GM12878 (cell line): Measurements from ENCODE around the gene PIGV. TPM values are rescaled to one million over a fixed set of nuclear protein-coding genes. Genes with fewer than 3 reads are reported as not detected.

ENCODE experiments used
- ATAC-seq: fragments of 200-7000 bp; cut with Tn5 transposase; 3 replicates; pipeline ENCODE4 v1.9.1; 2020; ENCODE audit warnings: mild to moderate bottlenecking, moderate library complexity
- BruUV-seq: library from RNA; stranded (reverse); fragments of 400-500 nt; replicated peaks from 2 replicates; lab custom pipeline; 2021; lab: Mats Ljungman, UMichigan
- CTCF ChIA-PET: fragments of 300-600 bp; sonication (Branson Sonifier 250); formaldehyde crosslinking; extraction: SDS; loops from one replicate; lab custom pipeline; 2021; ENCODE audit warnings: inconsistent platforms; lab: Yijun Ruan, JAX
- POLR2A ChIA-PET: fragments of 350-600 bp; formaldehyde crosslinking; extraction: SDS; loops from one replicate; lab custom pipeline; 2021; ENCODE audit warnings: inconsistent platforms; lab: Charles Lee
- RAD21 ChIA-PET: fragments of 300-600 bp; sonication (Branson Sonifier 250); formaldehyde crosslinking; loops from one replicate; lab custom pipeline; 2023; ENCODE audit warnings: antibody characterized with exemption; ENCODE audit not compliant: unreplicated experiment; lab: Charles Lee
- SMC1A ChIA-PET: fragments of 300-600 bp; sonication (Branson Sonifier 250); formaldehyde crosslinking; loops from one replicate; lab custom pipeline; 2023; ENCODE audit not compliant: unreplicated experiment, uncharacterized antibody; lab: Charles Lee
- DNase-seq: peaks from one replicate; pipeline ENCODE4 v3.0.0-alpha.2; 2011; ENCODE audit warnings: low read depth, low spot score
- FAIRE-seq: peaks from 3 replicates; lab custom pipeline; 2011; peaks lifted over from hg19 to GRCh38; lab: Jason Lieb, UNC
- H2AFZ ChIP-seq: 2 replicates; pipeline ENCODE4 v1.6.0; 2011; ENCODE audit warnings: low read depth, low read length, control low read depth; ENCODE audit not compliant: control insufficient read depth
- H3K27ac ChIP-seq: 2 replicates; pipeline ENCODE4 v1.5.1; 2011; ENCODE audit warnings: control low read depth; ENCODE audit not compliant: control insufficient read depth, insufficient read depth
- H3K27me3 ChIP-seq, 2 experiments: replicated peaks in 1 of 2; 2 replicates each; pipeline versions ENCODE4 v1.6.0 to v1.6.1; 2011; ENCODE audit warnings: low read length in 1 of 2; ENCODE audit not compliant: control insufficient read depth in 2 of 2, insufficient read depth in 2 of 2
- H3K36me3 ChIP-seq, 2 experiments: 2 replicates each; pipeline ENCODE4 v1.5.1; 2011; ENCODE audit warnings: low read length in 1 of 2; ENCODE audit not compliant: control insufficient read depth in 2 of 2, insufficient read depth in 2 of 2
- H3K4me1 ChIP-seq: 2 replicates; pipeline ENCODE4 v1.6.1; 2011; ENCODE audit warnings: mild to moderate bottlenecking, low read length, moderate library complexity, mixed read lengths; ENCODE audit not compliant: control insufficient read depth, insufficient read depth
- H3K4me2 ChIP-seq: 2 replicates; pipeline ENCODE4 v1.6.0; 2011; ENCODE audit warnings: control low read depth; ENCODE audit not compliant: control insufficient read depth, insufficient read depth
- H3K4me3 ChIP-seq: fragments of 200-600 bp; sonication (generic); 2 replicates; pipeline ENCODE4 v1.5.1; 2016
- H3K79me2 ChIP-seq: 2 replicates; pipeline ENCODE4 v1.6.0; 2011; ENCODE audit warnings: low read length; ENCODE audit not compliant: control insufficient read depth, insufficient read depth
- H3K9ac ChIP-seq: 2 replicates; pipeline ENCODE4 v1.8.0; 2011; ENCODE audit warnings: low read length, control low read depth, mixed read lengths; ENCODE audit not compliant: control insufficient read depth, insufficient read depth
- H3K9me3 ChIP-seq: replicated peaks from 3 replicates; pipeline ENCODE4 v1.5.1; 2011; ENCODE audit warnings: mild to moderate bottlenecking, low read length; ENCODE audit not compliant: control insufficient read depth, insufficient read depth
- H4K20me1 ChIP-seq: 2 replicates; pipeline ENCODE4 v1.6.0; 2011; ENCODE audit not compliant: control insufficient read depth, insufficient read depth
- JUND ChIP-seq: IDR thresholded peaks from 2 replicates; pipeline ENCODE4 v1.6.1; 2012; ENCODE audit warnings: low read depth, mild to moderate bottlenecking, low read length, improper control_type of control experiment, moderate library complexity
- POLR2A ChIP-seq: IDR thresholded peaks from 2 replicates; pipeline ENCODE4 v1.6.1; 2011; ENCODE audit warnings: low read depth, mild to moderate bottlenecking, low read length
- WGBS: methylation state at CpG from one replicate; pipeline ENCODE4 v1.1.6; 2016; ENCODE audit warnings: low lambda C conversion rate; ENCODE audit not compliant: insufficient replicate concordance, insufficient coverage; ENCODE audit errors: missing lambda C conversion rate; 5-methylcytosine and 5-hydroxymethylcytosine counted together
- in situ Hi-C: fragments of 300-500 bp; cut with MboI; formaldehyde crosslinking; loops from 9 replicates; pipeline ENCODE4 v1.14.3; 2018; ENCODE audit warnings: mixed read lengths
- intact Hi-C: fragments of 100-400 bp; cut with micrococcal nuclease; formaldehyde crosslinking; loops from one replicate; pipeline ENCODE4 v1.14.2; 2022; ENCODE audit not compliant: unreplicated experiment
- polyA plus RNA-seq, 11 experiments: library from polyadenylated mRNA; depleted of rRNA in 4 of 11; unstranded in 6 of 11; stranded (reverse) in 5 of 11; fragments of >200 nt; fragmentation: Nextera tagmentation in 4 of 11; fragmentation: Illumina TruSeq in 1 of 11; extraction: Ambion mirVana in 4 of 11; extraction: Trizol in 1 of 11; gene quantifications; 1 replicate in 1 of 11; 2 replicates in 10 of 11; pipeline versions ENCODE4 v1.2.1 to v1.2.3, GENCODE V29; 2011 to 2016; ENCODE audit warnings: inconsistent platforms in 2 of 11, missing spikeins in 2 of 11, low read depth in 1 of 11
- total RNA-seq, 4 experiments: library from RNA; depleted of rRNA in 3 of 4; stranded (reverse); fragments of >200 nt in 3 of 4; fragmentation: Illumina TruSeq in 1 of 4; extraction: Trizol in 1 of 4; gene quantifications; 2 replicates each; pipeline versions ENCODE4 v1.2.1 to v1.2.3, GENCODE V29; 2013 to 2021
- TF ChIP-seq, protein P1 (sequence below): fragments of 450-650 bp; IDR thresholded peaks from 2 replicates; pipeline ENCODE4 v1.6.1; 2018; ENCODE audit warnings: borderline replicate concordance, mild to moderate bottlenecking; ENCODE audit not compliant: partially characterized antibody

PIGV gene
- total and polyA plus RNA-seq, 10 of the 15 experiments (the other 5 are each of a cell fraction or from before 2014, with no cell fraction given) = 8.8 to 18.1 (median 11.9) TPM

GRCh38 chr1:26771285-26771642 lies 16.5 kb upstream of the PIGV start:
- Histone ChIP-seq H3K4me3 (no peak overlapping the region), H3K27me3 (no peaks in the 10 kb centered on the region), H3K79me2 (no peaks in the 10 kb centered on the region; the same call in 1 of the 2 replicates), H3K4me1 (peaks cover 7% of the 10 kb centered on the region; the same call in 1 of the 2 replicates), H3K27ac (no peak overlapping the region), H3K9me3 (no peaks in the 10 kb centered on the region), H3K36me3 (peaks cover 61 to 77% of the 10 kb centered on the region in 2 experiments), H3K4me2 (no peak overlapping the region), H3K9ac (no peak overlapping the region), H4K20me1 (no peaks in the 10 kb centered on the region; the same call in 1 of the 2 replicates), H2AFZ (no peak overlapping the region)
- POLR2A ChIA-PET = interaction anchor here (0.6 to 1.5 kb wide), 3 partner anchors 10 to 471 kb away, joined by 3 to 4 read pairs (median 3); no protein-coding TSS in a partner anchor
- TF ChIP-seq, protein P1, sequence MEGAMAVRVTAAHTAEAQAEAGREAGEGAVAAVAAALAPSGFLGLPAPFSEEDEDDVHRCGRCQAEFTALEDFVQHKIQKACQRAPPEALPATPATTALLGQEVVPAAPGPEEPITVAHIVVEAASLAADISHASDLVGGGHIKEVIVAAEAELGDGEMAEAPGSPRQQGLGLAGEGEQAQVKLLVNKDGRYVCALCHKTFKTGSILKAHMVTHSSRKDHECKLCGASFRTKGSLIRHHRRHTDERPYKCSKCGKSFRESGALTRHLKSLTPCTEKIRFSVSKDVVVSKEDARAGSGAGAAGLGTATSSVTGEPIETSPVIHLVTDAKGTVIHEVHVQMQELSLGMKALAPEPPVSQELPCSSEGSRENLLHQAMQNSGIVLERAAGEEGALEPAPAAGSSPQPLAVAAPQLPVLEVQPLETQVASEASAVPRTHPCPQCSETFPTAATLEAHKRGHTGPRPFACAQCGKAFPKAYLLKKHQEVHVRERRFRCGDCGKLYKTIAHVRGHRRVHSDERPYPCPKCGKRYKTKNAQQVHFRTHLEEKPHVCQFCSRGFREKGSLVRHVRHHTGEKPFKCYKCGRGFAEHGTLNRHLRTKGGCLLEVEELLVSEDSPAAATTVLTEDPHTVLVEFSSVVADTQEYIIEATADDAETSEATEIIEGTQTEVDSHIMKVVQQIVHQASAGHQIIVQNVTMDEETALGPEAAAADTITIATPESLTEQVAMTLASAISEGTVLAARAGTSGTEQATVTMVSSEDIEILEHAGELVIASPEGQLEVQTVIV = no peak
- TF ChIP-seq POLR2A (0 out of 2 replicates have a peak, but pooled peaks have one; percentile 9), JUND (no peak)
- FAIRE-seq = no peak
- in situ Hi-C loops (no loop called here), intact Hi-C loops (no loop called here)
- RAD21 ChIA-PET = interaction anchor here (0.6 to 1.4 kb wide), 3 partner anchors 74 to 94 kb away, joined by 3 to 4 read pairs (median 4); no protein-coding TSS in a partner anchor
- WGBS = 32% methylated on average over 3 of the region's 3 CpGs
- no peak; the same call in 1 of the 3 replicates for ATAC-seq
- no TSS peak for BruUV-seq
- CTCF ChIA-PET = interaction anchor here (1.0 to 1.4 kb wide), 4 partner anchors 18 to 172 kb away, joined by 3 to 4 read pairs (median 4); no protein-coding TSS in a partner anchor
- DNase-seq = no peak
- SMC1A ChIA-PET = interaction anchor here (0.6 to 2.0 kb wide), 8 partner anchors 15 to 233 kb away, joined by 3 to 7 read pairs (median 4); partner anchors contain the start of gene PIGV
